HG03469 (cell line): ENCODE measurements around the gene PML.
"Not testable (repeated sequence)": the region's sequence is repeated elsewhere in the genome, so short reads cannot be mapped to it uniquely, and the experiment has no call there.

Experiments
- ATAC-seq: cut with Tn5 transposase; IDR thresholded peaks from one replicate; pipeline ENCODE4 v1.9.1; 2021; ENCODE audit warnings: mild to moderate bottlenecking, moderate library complexity, moderate number of reproducible peaks; ENCODE audit not compliant: unreplicated experiment

The PML gene

DNA sequence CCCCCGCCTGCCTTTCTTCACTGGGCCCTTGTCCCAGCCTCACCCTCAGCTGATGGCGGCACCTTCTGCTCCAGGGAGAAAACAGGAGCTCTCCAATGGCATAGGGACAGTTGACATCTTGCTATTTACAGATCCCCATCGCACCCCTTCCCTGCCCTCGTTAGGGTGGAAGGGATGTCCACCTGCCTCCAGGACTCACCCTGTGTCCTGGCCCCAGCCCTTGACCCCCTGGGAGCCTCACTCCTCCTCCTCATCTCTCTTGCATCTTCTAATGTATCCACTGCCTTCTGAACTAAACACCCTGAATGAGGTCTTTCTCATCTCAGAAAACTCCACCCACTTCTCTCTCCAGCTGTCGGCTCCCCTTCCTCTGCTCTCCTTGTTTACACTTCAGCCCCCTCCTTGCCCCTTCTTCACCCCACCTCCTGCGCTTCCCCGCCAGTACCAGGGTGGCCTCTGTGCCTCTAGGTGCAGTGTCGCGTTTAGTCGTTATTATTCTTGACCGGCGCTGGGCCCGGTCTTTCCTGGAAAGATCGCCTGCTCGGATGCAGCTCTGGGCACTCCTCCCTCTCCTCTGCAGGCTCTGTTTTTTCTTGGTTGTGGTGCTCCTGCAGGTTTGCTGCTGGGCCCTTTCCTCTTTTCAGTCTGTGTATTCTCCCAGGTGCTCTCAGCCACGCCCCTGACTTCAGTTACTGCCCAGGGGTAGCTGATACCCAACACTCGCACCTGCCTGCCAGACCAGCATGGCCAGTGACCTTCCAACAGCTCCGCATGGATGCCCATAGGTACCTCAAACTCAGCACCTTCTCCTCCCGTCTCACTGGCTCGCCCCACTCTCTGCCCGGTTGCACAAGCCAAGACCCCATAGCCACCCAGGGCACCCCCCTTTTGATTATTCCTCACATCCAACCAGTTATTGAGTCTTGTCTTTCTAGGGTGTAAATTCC, 42.9 kb downstream of the PML start:
- no peak for ATAC-seq

DNA sequence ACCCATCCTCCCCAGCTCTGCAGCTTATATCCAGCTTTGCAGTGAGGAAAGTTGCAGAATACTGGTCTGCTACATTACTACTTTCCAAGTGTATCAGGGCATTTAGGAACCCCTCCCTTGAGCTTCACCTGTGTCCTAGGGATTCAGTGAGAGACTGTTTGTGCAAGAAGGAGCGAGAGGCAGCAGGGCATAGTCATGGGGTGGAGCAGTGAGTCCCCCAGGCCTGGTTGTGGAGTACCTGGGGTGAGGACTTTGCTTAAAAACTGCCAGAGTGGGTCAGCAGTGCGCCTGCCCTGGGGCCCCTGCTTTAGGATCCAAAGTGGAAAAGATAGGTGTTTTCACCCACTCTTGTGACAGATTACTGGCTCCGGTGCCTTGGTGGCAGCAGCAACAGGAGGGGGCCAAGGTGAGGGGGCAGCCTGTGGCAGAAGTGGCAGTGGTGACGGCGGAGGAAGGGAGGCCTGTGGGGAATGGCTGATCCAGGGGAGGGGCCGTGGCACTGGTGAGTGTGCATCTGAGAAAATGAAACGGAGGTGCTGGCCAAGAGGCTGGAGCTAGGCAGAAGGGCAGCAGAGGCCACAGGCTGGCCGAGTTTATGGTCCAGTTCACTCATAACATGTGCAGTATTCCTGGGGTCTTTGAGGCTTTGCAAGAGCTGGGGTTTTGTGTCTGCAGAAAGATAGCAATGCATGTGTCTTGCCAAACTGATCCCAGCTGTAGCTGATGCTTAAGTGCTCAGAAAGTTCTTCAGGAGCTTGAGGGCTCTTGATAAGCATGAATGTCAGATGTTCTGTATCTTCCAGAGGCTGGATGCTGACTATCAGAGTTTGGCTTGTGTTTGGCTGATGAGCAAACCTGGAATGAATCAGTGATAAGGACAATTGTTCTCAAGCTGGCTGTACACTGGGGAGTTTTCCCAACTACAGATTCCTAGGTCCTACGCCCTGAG, 44.5 kb downstream of the PML start:
- no peak for ATAC-seq

DNA sequence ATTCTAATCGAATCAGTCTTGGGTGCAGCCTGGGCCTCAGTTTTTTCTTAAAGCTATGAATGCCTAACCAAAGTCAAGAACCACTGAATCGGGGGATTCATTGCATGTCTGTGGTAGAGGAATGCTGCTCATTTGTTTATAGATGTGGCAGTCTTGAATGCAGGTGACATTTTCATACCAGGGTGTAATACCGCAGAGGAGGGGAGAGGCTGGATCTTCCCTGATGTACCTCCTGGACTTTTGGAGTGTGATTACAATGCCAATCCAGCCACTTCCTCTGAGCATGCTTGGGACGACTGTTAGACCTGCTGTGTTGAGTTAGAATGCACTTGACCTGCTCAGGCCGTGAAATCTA, 45.1 kb downstream of the PML start:
- ATAC-seq: no peak

DNA sequence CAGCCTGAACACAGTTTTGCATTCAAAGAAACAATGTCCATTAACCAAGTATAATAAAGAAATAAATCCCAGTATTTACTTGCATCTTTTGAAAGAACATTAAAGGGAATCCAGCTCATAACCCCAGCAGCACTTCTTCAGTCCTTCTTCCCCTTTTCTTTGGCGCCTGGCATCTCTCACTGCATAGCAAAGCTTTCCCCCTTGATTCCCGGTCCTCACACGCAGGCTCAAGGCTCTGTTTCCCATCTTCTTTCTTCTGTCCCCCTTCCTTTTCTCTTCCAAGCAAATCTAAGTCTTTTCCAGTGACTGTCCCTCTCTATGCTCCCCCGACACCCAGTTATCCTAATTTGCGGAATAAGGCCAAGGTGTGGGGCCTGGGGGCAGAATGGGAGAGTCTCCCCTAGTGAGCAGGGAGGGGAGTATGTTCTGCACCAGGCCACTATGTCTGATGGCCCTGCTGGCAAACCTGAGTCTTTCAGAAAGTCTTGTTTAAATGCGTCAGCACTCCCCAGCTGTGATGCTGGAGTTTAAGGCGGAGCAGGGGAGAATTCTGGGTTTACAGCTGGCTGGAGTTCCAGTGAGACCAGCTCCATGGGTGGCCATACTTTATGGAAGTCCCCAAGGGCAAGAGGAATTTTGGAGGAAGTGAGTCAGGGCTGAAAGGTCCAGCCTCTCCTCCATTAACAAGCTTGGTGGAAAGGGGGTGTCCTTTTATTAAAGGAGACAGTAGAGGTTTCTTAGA, 45.8 kb downstream of the PML start:
- no peak for ATAC-seq

DNA sequence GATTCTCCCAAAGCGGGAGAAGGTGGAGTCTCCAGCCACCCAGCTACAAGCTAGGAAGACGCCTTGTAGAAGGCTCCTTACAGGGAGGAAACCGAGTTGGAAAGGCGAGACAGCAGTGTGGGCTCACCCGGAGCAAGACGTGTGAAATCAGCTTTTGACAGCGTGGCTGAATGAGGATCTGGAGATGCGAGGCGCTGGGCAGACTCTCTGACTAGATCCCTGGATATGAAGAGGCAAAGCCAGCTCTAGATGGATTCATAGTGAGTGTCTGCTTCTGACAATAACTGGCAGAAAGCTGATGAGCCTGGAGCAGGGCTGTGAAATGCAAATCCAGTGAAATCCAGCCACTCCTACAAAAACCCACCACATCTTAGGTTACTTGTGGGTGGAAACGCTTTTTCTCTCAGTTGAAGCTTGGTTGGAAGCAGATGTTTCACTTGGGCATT, 46.8 kb downstream of the PML start:
- no peak for ATAC-seq

DNA sequence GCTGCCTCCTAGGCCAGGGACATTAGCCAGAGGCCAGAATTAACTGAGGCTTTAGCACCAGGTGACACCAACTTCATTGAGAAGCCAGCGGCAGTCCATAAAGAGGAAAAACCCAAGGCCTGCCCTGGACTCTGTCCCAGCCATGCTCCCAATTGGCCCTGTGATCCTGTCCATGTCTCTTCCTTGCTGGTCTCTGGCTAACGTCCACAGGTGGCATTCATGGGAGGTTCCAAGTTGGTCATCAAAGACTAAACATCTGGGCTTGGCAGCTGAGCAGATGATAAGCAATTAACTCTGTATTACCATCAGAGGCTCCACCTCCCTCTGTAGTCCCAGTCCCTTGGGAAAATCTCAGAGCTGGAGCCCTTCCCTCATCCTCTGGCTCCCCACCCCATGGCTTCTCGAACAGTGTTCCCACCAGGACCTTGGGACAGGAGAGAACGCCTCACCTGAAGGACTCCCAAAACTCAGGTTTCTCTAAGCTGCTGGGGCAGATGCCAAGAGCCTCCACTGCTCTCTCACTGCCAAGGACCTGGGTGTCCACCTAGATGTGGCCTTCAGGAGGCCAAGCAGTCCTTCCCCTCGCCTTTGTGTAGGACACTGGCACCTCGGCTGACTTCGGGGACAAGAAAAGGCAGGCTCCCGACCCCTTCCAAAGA, 47.4 kb downstream of the PML start:
- no peak for ATAC-seq

DNA sequence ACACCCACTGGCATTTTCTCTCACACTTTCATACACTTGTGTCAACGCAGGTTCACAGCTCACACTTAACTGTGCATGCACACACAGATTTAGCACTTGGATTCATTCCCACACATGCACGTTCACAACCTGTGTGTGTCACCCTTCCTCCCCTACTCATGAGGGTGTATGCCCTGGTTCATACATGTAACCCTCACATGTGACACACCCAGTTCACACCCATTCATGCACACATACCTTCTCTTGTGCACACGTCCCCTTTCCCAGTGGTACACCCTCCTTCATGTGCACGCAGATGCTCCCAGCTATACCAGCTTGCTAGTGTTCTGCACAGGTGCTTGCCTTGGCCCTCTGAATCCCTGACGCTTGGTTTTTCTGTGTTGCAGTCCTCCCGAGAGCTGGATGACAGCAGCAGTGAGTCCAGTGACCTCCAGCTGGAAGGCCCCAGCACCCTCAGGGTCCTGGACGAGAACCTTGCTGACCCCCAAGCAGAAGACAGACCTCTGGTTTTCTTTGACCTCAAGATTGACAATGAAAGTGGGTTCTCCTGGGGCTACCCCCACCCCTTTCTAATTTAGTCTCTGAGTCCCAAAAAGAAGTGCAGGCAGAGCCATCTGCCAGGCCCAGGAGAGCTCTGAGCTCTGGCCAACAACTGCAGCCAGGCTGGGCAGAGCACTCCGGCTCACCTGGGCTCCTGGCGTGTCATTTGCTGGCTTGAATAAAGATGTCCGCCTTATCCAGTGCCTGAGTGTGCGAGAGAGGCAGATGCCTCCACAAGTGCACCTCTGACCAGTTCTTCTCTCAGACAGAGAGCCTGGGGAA, 48.3 kb downstream of the PML start:
- ATAC-seq: no peak

DNA sequence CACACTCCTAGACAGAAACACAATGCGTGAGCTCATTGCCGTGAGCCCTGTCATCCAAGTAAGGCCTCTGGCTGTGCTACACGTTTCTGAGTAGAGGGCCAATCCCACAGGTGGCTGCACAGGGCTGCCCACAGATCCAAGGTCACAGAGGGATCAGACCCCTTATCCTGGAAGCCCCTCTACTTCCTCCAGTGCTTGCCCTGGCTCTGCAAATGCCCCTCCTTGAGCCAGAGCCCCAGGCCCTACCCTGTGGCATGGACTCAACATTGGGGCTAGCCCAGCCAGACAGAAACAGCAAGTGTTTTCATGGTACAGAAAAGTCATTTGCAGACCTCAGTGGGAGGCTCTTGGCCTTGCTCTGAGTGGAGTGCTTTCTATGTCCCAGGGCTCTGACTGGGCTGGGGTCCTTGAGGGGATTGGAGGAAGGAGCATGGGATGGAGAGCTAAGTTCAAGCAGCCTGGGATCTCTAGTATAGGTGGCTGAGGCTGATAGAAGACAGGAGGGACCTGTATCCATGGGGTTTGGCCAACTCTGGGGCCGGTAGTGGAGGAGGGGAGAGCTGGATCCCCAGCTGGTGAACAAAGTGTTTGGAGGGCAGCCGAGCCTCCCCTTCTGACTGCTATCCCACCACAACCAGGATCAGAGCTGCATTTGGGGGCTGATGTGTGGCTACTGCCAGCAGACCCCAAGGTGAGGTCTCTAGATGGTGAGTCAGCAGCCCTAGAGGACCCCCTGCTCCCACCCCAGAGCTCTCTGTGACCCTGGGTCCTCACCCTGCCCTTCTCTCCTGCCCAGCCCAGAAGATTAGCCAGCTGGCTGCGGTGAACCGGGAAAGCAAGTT, 49.1 kb downstream of the PML start:
- no peak for ATAC-seq

DNA sequence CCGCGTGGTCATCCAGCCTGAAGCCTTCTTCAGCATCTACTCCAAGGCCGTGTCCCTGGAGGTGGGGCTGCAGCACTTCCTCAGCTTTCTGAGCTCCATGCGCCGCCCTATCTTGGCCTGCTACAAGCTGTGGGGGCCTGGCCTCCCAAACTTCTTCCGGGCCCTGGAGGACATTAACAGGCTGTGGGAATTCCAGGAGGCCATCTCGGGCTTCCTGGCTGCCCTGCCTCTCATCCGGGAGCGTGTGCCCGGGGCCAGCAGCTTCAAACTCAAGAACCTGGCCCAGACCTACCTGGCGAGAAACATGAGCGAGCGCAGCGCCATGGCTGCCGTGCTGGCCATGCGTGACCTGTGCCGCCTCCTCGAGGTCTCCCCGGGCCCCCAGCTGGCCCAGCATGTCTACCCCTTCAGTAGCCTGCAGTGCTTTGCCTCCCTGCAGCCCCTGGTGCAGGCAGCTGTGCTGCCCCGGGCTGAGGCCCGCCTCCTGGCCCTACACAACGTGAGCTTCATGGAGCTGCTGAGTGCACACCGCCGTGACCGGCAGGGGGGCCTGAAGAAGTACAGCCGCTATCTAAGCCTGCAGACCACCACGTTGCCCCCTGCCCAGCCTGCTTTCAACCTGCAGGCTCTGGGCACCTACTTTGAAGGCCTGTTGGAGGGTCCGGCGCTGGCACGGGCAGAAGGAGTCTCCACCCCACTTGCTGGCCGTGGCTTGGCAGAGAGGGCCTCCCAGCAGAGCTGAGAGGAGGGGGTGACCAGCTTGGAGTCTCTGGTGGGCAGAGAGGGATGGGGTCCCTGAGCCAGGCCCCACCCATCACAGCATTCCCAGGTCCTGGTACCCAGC, 50.0 kb downstream of the PML start:
- ATAC-seq: no peak

DNA sequence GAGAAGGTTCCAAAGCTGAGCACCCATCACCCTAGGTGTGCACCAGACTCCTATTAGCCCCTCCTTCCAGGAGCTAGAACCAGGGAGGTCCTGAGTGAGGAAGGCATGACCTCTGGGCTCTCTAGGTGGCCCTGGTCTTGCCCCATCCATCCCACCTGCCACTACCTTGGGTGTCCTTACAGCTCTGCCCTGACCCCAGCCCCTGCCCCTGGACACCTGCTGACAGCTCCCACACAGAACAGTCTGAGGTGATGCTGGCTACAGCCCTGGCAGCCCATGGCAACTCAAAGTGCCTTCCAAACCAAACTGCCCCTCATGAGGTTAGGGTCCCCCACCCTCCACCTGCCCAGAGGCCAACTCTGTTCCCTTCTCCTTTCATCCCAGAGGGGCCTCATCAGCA, 50.7 kb downstream of the PML start:
- no peak for ATAC-seq

DNA sequence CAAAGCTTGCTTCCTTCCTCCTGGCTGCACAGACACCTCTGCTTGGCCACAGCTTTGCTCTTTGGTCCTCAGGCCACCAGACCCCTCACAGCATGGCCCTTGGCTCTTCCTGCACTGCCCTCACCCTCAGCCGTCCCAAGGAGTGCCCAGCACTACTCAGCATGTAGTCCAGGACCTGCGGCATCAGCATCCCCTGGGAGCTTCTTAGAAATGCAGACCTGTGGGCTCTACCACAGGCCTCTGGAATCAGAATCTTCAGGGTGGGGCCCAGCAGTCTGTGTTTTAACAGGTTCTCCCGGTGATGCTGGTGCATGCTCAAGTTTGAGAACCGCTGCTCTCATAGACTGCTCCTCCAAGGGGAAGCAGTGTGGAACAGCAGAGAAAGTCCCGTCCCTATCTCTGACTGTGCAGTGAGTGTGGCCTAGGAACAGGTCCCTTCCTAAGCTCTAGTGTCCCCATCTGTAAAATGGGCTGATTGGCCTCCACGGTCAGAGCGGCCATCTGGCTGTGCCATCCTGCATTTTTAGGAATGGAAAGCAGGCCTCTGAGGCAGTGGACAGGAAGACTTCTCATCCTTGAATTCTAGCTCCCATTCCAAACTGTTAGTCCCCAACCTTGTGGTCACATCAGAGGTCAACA, 51.2 kb downstream of the PML start:
- ATAC-seq: no peak

DNA sequence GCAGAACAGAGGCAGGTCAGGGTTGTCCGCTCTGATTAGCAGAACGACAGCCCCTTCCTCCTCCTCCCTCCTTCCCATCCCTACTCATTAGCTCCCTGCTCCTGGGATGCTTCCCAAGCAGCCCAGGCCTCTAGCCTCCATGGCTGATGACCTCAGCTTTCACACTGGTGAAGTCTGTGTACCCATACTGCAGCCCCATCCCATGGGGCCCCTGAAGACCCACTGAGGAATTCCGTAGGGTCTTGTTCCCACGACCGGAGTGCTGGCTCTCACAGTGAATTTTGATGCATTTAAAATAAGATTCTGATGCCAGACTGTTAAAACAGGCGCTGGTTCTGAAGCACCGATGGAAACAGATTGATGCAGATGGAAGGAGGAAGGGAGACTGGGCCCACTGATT, 51.8 kb downstream of the PML start:
- ATAC-seq: no peak

DNA sequence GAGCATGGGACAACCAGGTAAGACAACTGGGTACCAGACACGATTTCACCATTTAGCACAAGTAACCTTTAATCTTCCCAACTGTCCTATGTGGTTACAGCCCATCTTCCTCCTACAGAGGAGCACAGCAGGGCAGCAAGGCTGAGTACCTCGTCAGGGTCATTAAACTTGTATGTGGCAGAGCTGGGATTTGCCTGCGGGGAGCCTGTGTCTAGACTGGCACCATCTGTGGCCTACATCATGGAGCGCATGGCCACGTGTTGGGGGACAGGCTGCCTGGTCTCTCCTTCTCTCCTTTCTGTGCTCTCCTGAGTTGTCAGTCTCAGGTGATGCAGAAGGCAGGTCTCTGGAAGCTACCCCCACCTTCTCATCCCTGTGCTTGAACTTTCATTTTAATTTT, 55.6 kb downstream of the PML start:
- ATAC-seq: no peak

DNA sequence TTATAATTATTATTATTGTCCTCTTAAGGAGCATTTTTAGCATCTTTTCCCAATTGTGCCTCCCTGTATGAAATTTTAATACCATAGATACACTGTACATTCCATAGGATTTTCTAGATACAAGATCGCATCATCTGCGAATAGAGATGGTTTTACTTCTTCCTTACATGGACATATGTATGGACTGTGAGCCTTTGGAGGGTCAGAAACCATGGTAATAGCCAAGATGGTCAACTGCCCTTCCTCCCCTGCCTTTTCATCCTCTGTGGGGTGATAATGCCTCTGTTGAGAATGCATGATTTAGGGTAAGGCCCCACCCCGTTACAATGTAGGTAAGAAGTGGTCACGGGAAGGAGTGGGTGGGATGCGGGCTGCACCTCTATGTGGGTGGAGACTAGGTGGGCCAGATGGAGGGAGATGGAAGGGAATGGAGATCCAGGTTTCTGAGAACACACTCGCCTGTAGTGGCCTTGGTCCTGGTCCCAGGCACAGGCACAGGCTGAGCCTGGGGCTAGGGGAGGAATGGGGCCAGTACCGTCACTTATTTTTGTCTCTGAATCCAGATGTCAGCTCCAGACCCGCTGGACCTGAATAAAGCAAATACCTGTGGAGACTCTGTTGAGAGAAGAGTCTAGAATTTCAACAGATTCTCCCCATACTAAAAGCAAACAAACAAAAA, 56.2 kb downstream of the PML start:
- no peak for ATAC-seq

DNA sequence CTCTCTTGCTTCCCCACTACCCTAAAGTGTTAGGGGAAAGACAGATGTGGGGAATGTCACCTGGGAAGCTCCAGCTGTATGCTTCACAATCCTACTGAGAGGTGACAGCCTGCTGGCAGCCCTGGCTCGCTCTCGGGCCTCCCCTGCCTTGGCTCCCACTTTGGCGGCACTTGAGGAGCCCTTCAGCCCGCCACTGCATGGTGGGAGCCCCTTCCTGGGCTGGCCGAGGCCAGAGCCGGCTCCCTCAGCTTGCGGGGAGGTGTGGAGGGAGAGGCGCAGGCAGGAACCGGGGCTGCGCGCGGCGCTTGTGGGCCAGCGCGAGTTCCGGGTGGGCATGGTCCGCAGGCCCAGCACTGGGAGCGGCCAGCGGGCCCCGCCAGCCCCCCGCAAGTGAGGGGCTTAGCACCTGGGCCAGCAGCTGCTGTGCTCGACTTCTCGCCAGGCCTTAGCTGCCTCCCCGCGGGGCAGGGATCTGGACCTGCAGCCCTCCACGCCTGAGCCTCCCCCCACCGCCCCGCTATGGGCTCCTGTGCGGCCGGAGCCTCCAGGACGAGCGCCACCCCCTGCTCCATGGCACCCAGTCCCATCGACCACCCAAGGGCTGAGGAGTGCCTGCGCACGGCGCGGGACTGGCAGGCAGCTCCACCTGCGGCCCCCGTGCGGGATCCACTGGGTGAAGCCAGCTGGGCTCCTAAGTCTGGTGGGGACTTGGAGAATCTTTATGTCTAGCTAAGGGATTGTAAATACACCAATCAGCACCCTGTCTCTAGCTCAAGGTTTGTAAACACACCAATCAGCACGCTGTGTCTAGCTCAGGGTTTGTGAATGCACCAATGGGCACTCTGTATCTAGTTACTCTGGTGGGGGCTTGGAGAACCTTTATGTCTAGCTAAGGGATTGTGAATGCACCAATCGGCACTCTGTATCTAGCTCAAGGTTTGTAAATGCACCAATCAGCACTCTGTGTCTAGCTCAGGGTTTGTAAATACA, 58.0 kb downstream of the PML start:
- ATAC-seq: not testable (repeated sequence)

DNA sequence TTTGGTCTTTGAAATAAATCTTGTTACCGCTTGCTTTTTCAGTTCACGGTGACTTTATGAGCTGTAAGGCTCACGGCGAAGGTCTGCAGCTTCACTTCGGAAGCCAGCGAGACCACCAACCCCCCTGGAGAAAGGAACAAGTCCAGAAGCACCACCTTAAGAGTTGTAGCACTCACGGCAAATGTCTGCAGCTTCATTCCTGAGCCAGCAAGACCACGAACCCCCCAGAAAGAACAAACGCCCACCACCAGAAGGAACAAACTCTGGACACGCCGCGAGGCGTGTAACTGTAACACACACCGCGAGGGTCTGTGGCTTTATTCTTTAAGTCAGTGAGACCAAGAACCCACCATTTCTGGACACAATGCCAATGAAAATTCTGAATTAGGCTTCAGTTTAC, 59.0 kb downstream of the PML start:
- no peak for ATAC-seq
